SK-MEL-5 (cell line): Measurements from ENCODE around the gene ABLIM1. TPM values are rescaled to one million over a fixed set of nuclear protein-coding genes. Genes with fewer than 3 reads are reported as not detected.

Experiments used
- DNase-seq: peaks from one replicate; pipeline ENCODE4 v3.0.0-alpha.2; 2016; ENCODE audit warnings: low read depth, low spot score
- in situ Hi-C: cut with HindIII; loops from 2 replicates; pipeline ENCODE4 v1.10.0; 2016; ENCODE audit warnings: low sequenced_read_pairs, high pct_unique_total_duplicates, low pct_unique_long_range_greater_than_20kb
- total RNA-seq: library from RNA; depleted of rRNA; stranded (reverse); fragments of >200 nt; shearing (Covaris generic); gene quantifications from 2 replicates; pipeline ENCODE4 v1.2.3, GENCODE V29; 2014

Gene ABLIM1
- total RNA-seq, 1 experiment from 2014 or later, result 19.5 TPM

DNA sequence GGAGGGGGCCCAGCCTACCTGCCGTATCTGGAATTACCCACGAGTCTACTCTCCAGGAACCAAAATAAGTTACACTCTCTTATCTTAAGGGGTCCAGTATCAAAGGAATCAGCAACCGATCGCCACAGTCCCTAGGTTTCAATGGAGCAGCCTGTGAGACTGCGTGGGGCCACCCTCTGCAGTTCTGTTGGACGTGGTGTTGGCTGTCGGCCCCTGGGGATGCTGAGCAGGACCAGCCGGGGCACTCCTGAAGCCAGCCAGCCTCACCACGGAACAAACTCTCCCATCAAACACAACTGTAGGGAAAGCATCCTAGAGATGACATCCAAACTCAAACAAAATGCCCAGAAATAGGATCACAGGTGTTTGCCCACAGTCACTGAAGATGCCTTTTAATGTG lies 25.5 kb upstream of the ABLIM1 start:
- in situ Hi-C loops, result loop anchor here (25.0 kb wide), 1 partner anchor 121 kb away; no protein-coding TSS in a partner anchor
- DNase-seq, result no peak

GRCh38 chr10:114683162-114683561 lies 25.1 kb upstream of the ABLIM1 start:
- DNase-seq, result no peak
- in situ Hi-C loops, result loop anchor here (25.0 kb wide), 1 partner anchor 121 kb away; no protein-coding TSS in a partner anchor

GRCh38 chr10:114682532-114682931 lies 24.5 kb upstream of the ABLIM1 start:
- no peak for DNase-seq
- in situ Hi-C loops, result loop anchor here (25.0 kb wide), 1 partner anchor 120 kb away; no protein-coding TSS in a partner anchor

DNA sequence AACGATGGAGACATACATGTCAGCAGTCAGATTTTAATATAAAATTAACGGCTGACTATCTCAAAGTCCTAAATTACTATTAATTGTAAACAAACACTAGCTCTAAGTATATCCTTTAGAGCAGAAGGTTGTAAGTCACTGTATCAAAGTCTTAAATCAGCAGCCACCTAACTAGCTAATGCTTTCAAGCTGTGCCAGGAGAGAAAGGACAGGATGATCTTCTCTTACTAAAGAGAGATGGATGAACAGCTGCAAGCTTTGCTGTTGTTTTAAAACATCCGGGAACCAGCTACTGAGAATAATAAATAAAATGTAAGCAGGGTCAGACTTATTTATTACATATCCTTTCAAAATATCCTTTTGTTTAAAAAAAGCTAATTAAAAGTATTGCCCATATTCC lies 24.0 kb upstream of the ABLIM1 start:
- DNase-seq, result no peak
- in situ Hi-C loops, result loop anchor here (25.0 kb wide), 1 partner anchor 120 kb away; no protein-coding TSS in a partner anchor

- DNase-seq, result peak; percentile 92
- in situ Hi-C loops, result loop anchor here (25.0 kb wide), 1 partner anchor 119 kb away; no protein-coding TSS in a partner anchor
These were observed 23.5 kb upstream of the ABLIM1 start for GRCh38 chr10:114681542-114681941.

DNA sequence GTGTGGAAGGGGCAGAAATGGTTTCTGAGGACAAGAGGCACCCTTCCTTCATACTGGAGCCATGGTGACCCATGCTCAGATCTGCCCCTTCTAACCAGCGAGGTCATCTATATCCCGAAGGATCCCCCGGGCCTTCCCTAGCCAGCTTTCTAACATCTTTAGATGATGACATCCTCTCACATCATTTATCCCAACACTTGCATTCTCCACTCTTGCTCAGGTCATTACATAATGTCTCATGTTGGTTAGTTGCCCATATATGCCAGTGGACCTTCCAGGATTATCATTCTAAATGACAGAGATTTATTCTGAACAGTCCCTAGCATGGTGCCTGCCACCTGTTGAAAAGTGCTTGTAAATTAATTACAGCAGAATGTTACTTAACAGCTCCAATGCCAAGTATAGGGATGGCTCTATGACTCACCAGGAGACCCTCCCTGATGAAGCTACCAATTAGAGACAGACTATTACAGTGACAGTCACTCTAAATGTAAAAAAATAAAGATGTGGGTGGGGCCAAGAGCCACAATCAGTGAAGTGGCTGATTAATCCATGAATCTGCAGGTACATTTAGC lies 22.6 kb upstream of the ABLIM1 start:
- no peak for DNase-seq
- in situ Hi-C loops, result loop anchor here (25.0 kb wide), 1 partner anchor 118 kb away; no protein-coding TSS in a partner anchor

GRCh38 chr10:114679552-114679951 lies 21.5 kb upstream of the ABLIM1 start:
- in situ Hi-C loops, result loop anchor here (25.0 kb wide), 1 partner anchor 117 kb away; no protein-coding TSS in a partner anchor
- no peak for DNase-seq

DNA sequence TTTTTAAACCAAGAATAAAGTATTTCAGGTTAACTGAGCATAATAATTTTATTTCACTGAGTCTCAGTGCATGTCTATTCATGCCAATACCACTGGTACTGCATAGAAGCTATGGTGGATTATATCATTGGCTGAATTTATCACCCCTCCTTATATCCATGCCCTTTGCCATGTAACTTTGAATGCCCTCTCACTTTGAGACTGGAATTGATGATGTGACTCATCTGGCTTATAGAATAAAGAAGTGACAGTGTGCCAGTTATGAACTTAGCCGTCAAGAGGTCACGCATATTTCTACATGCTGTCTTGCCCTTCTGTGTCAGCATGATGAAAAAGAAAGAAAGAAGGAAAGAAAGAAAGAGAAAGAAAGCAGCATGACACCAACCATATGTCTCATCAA lies 20.7 kb upstream of the ABLIM1 start:
- in situ Hi-C loops, result loop anchor here (25.0 kb wide), 1 partner anchor 117 kb away; no protein-coding TSS in a partner anchor

GRCh38 chr10:114678336-114678735 lies 20.3 kb upstream of the ABLIM1 start:
- in situ Hi-C loops, result loop anchor here (25.0 kb wide), 1 partner anchor 116 kb away; no protein-coding TSS in a partner anchor
- DNase-seq, result no peak

More for the DNA sequence above, 20.7 kb upstream of the ABLIM1 start:
- DNase-seq, result peak; percentile 45

DNA sequence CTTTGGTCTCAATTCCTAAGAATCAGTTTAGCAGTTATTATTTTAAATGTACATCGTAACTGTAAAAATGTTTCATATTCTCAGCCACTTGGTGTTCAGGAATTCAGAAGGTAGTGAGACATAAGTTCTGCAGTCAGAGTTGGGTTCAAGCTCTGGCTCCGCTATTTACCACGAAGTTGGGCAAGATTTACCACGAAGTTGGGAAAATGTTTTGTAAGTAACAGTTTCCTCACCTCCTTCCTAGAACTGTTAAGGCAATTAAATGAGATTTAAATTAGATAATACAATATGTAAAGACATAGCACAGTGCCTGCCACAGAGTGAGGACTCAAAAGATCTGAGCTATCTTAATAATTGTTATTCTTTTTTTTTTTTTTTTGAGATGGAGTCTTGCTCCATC lies 16.3 kb upstream of the ABLIM1 start:
- DNase-seq, result no peak
- in situ Hi-C loops, result no loop called here

DNA sequence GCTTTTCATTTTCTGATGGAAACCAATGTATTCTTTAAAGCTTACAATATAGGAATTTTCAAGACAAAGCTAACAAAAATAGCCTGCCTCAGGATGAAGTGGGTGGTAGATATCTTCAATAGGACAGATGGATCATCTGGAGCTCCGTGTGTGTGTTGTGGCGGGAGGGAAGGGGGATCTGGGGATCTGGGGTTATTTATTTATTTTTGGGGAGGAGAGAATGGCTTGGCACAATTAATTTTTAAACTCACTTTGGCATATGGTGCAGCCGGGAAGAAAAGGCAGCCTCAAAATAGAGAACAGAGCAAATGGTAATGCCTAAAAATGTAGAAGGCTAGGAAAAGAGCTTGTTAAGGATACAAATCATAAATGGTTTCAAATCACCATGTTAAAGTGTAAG lies 11.6 kb upstream of the ABLIM1 start:
- in situ Hi-C loops, result no loop called here
- DNase-seq, result no peak

GRCh38 chr10:114668375-114669080 lies 10.5 kb upstream of the ABLIM1 start:
- in situ Hi-C loops, result no loop called here
- no peak for DNase-seq

- no peak for DNase-seq
- in situ Hi-C loops, result no loop called here
These were observed 7.8 kb upstream of the ABLIM1 start for GRCh38 chr10:114665873-114666272.

GRCh38 chr10:114665406-114665805 lies 7.3 kb upstream of the ABLIM1 start:
- in situ Hi-C loops, result no loop called here
- peak; percentile 87 for DNase-seq

GRCh38 chr10:114664127-114664526 lies 6.1 kb upstream of the ABLIM1 start:
- in situ Hi-C loops, result no loop called here
- no peak for DNase-seq

- in situ Hi-C loops, result no loop called here
- DNase-seq, result no peak
These were observed 5.6 kb upstream of the ABLIM1 start for GRCh38 chr10:114663626-114664025.

DNA sequence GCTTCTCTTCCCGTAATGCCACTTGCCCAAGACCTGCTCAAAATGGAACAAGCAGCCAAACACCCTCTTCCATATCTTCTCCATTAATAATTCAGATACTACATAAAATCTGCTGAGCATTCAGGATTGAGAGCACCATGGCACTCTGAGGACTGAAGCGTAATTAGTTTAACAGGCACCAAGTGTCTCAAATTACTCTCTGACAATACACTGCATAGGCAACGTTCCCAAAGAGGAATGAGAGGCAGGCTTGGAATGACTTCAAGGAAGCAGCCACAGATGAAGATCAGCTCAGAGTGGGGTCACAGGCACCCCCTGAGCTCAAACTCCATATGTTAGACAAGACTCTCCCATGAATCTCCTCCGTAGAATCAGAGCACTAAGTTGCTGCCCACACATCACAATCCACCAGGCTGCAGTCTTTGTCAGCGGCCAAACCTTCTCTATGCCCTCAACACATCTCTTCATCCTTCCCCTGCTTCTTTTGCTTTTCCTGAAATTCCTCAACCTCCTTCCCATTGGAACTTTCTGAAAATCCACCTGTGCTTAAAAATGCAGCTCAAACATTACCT lies 4.7 kb upstream of the ABLIM1 start:
- DNase-seq, result no peak
- in situ Hi-C loops, result no loop called here

GRCh38 chr10:114661212-114661880 lies 3.3 kb upstream of the ABLIM1 start:
- in situ Hi-C loops, result no loop called here
- DNase-seq, result no peak
